ENCODE data around the gene AOX1.

GRCh38 chr2:200590090-200590489, 4.3 kb downstream of the AOX1 start:
- TF ChIP-seq CTCF (IDR thresholded peaks at IDR 0.05; ENCODE audit: insufficient read depth, low read length), result no peak
- no peak for TF ChIP-seq POLR2AphosphoS5 (IDR thresholded peaks at IDR 0.05; ENCODE audit: low read depth)
- TF ChIP-seq, protein P1, sequence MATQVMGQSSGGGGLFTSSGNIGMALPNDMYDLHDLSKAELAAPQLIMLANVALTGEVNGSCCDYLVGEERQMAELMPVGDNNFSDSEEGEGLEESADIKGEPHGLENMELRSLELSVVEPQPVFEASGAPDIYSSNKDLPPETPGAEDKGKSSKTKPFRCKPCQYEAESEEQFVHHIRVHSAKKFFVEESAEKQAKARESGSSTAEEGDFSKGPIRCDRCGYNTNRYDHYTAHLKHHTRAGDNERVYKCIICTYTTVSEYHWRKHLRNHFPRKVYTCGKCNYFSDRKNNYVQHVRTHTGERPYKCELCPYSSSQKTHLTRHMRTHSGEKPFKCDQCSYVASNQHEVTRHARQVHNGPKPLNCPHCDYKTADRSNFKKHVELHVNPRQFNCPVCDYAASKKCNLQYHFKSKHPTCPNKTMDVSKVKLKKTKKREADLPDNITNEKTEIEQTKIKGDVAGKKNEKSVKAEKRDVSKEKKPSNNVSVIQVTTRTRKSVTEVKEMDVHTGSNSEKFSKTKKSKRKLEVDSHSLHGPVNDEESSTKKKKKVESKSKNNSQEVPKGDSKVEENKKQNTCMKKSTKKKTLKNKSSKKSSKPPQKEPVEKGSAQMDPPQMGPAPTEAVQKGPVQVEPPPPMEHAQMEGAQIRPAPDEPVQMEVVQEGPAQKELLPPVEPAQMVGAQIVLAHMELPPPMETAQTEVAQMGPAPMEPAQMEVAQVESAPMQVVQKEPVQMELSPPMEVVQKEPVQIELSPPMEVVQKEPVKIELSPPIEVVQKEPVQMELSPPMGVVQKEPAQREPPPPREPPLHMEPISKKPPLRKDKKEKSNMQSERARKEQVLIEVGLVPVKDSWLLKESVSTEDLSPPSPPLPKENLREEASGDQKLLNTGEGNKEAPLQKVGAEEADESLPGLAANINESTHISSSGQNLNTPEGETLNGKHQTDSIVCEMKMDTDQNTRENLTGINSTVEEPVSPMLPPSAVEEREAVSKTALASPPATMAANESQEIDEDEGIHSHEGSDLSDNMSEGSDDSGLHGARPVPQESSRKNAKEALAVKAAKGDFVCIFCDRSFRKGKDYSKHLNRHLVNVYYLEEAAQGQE (IDR thresholded peaks at IDR 0.05; ENCODE audit: insufficient replicate concordance, low read depth), result no peak
- no peak for TF ChIP-seq SPI1 (IDR thresholded peaks at IDR 0.05; ENCODE audit: borderline replicate concordance, low read depth)
